HG02943 (cell line): ENCODE measurements around the gene FAM50A.
A peak's percentile ranks its signal among the peaks of the same experiment; 100 is the strongest.

Experiments
- ATAC-seq: cut with Tn5 transposase; IDR thresholded peaks from one replicate; pipeline ENCODE4 v1.9.1; 2021; ENCODE audit warnings: mild to moderate bottlenecking, low read depth, moderate library complexity; ENCODE audit not compliant: unreplicated experiment

Gene FAM50A

GRCh38 chrX:154411981-154412340 is 32.0 kb upstream of the FAM50A start:
- ATAC-seq = peak; percentile 53

GRCh38 chrX:154412468-154412867 is 31.5 kb upstream of the FAM50A start:
- no peak for ATAC-seq

GRCh38 chrX:154413142-154413541 is 30.8 kb upstream of the FAM50A start:
- no peak for ATAC-seq

- ATAC-seq = no peak
These were observed 26.8 kb upstream of the FAM50A start for GRCh38 chrX:154417157-154417556.

- no peak for ATAC-seq
These were observed 24.8 kb upstream of the FAM50A start for GRCh38 chrX:154419189-154419588.

GRCh38 chrX:154419688-154420401 is 24.1 kb upstream of the FAM50A start:
- ATAC-seq = no peak

GRCh38 chrX:154420402-154420756 is 23.6 kb upstream of the FAM50A start:
- ATAC-seq = no peak

- ATAC-seq = no peak
These were observed 16.8 kb upstream of the FAM50A start for GRCh38 chrX:154426916-154427770.

GRCh38 chrX:154428176-154429171 is 15.5 kb upstream of the FAM50A start, which contains the start of gene ATP6AP1:
Gene ATP6AP1, plus strand, starts transcription at chrX:154428677. Its CDS starts 16 bp downstream, at chrX:154428693.
- ATAC-seq = peak; percentile 85

- ATAC-seq = no peak
These were observed 14.2 kb upstream of the FAM50A start for GRCh38 chrX:154429711-154430110.

GRCh38 chrX:154430479-154430878 is 13.5 kb upstream of the FAM50A start:
- ATAC-seq = no peak

GRCh38 chrX:154430916-154431315 is 13.0 kb upstream of the FAM50A start:
- ATAC-seq = no peak

- no peak for ATAC-seq
These were observed 12.6 kb upstream of the FAM50A start for GRCh38 chrX:154431341-154431740.

GRCh38 chrX:154432210-154432609 is 11.7 kb upstream of the FAM50A start:
- no peak for ATAC-seq

- ATAC-seq = no peak
These were observed 10.3 kb upstream of the FAM50A start for GRCh38 chrX:154433605-154434004.

- no peak for ATAC-seq
These were observed 9.4 kb upstream of the FAM50A start for GRCh38 chrX:154434394-154435168.

GRCh38 chrX:154435171-154435733 is 8.7 kb upstream of the FAM50A start:
- ATAC-seq = no peak

GRCh38 chrX:154436374-154436982 is 7.5 kb upstream of the FAM50A start:
- no peak for ATAC-seq
